PFSK-1 (cell line): ENCODE results near the gene TMED8.

Source experiments
- FOXP2 ChIP-seq: optimal IDR thresholded peaks from 2 replicates; pipeline ENCODE3; 2011; ENCODE audit warnings: borderline replicate concordance, control low read depth, inconsistent platforms; ENCODE audit not compliant: insufficient read depth; ENCODE audit errors: extremely low read length, extremely low read depth
- POLR2AphosphoS5 ChIP-seq: IDR thresholded peaks from 2 replicates; pipeline ENCODE4 v1.6.1; 2012; ENCODE audit warnings: low read depth, mild to moderate bottlenecking, control low read depth, low read length, moderate library complexity
- SIN3A ChIP-seq: IDR thresholded peaks from 2 replicates; pipeline ENCODE4 v1.6.1; 2012; ENCODE audit warnings: mild to moderate bottlenecking, low read length, moderate library complexity, borderline replicate concordance; ENCODE audit not compliant: insufficient read depth
- TAF1 ChIP-seq: IDR thresholded peaks from 2 replicates; pipeline ENCODE4 v1.6.1; 2012; ENCODE audit warnings: low read length, control low read depth, borderline replicate concordance; ENCODE audit not compliant: insufficient read depth
- TF ChIP-seq, protein P1 (sequence below), 2 experiments: IDR thresholded peaks; 2 replicates each; pipeline versions ENCODE4 v1.6.1 to v1.8.0; 2011 to 2012; ENCODE audit warnings: low read depth in 2 of 2, low read length in 2 of 2, control low read depth in 1 of 2, inconsistent platforms in 1 of 2, mild to moderate bottlenecking in 1 of 2, moderate library complexity in 1 of 2; ENCODE audit not compliant: insufficient read depth in 1 of 2

TMED8 gene

DNA sequence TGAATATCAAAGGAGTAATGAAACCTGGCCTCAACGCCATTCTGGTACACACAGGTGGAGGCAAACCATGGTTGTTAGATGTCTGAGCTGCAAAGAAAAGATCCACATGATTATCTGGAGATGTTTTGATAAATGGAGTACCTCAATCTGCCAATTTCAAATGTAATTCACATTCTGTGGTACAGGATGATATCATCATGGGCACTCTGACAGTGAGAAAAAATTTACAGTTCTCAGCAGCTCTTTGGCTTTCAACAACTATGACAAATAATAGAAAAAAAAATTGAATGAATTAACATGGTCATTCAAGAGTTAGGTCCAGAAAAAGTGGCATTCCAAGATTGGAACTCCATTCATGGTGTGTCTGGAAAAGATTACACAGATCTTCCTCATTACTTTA is 17.3 kb downstream of the TMED8 start:
- TF ChIP-seq FOXP2: no peak

DNA sequence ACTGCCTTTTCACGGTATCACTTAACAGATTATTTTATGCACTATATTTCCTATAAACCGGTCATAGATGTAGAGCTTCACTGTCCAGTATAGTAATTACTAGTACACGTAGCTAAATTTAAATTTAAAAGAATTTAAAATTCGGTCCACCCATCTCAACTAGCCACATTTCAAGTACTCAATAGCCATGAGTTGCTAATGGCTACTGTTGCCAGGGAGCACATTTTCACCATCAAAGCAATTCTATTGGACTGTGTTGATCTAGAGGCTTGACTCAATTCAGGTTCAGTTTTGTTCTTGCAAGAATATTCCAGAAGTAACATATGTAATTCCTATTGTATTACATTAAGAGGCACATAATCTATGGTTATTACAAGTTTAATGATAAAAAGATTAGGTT is 20.0 kb downstream of the TMED8 start:
- no peak for TF ChIP-seq POLR2AphosphoS5
- no peak for TF ChIP-seq FOXP2
- TF ChIP-seq, protein P1, sequence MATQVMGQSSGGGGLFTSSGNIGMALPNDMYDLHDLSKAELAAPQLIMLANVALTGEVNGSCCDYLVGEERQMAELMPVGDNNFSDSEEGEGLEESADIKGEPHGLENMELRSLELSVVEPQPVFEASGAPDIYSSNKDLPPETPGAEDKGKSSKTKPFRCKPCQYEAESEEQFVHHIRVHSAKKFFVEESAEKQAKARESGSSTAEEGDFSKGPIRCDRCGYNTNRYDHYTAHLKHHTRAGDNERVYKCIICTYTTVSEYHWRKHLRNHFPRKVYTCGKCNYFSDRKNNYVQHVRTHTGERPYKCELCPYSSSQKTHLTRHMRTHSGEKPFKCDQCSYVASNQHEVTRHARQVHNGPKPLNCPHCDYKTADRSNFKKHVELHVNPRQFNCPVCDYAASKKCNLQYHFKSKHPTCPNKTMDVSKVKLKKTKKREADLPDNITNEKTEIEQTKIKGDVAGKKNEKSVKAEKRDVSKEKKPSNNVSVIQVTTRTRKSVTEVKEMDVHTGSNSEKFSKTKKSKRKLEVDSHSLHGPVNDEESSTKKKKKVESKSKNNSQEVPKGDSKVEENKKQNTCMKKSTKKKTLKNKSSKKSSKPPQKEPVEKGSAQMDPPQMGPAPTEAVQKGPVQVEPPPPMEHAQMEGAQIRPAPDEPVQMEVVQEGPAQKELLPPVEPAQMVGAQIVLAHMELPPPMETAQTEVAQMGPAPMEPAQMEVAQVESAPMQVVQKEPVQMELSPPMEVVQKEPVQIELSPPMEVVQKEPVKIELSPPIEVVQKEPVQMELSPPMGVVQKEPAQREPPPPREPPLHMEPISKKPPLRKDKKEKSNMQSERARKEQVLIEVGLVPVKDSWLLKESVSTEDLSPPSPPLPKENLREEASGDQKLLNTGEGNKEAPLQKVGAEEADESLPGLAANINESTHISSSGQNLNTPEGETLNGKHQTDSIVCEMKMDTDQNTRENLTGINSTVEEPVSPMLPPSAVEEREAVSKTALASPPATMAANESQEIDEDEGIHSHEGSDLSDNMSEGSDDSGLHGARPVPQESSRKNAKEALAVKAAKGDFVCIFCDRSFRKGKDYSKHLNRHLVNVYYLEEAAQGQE (IDR thresholded peaks at IDR 0.05; ENCODE audit: insufficient read depth in 1 of 2, low read depth in 2 of 2, low read length in 2 of 2): no peak
- no peak for TF ChIP-seq TAF1
- TF ChIP-seq SIN3A: no peak

DNA sequence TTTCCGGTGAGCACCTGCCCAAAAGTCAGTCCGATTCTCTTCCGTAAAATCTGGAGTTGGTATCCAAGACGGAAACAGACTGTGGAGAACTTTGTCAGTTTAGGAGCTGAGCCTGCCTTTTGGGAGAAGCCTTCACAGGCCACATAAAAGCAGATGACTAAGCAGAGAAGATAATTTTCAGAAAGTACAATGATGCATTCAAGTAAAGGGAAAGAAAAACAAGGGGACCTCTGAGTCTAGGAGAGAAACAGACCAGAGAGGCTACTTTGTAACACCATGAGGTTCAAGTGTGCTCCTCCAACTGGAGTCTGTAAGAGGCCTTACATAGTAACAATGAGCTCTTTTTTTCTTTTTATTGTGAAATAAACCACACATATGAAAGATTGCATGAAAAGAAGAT is 21.1 kb downstream of the TMED8 start:
- TF ChIP-seq, protein P1 (IDR thresholded peaks at IDR 0.05; ENCODE audit: insufficient read depth in 1 of 2, low read depth in 2 of 2, low read length in 2 of 2): no peak
- TF ChIP-seq FOXP2: no peak
- no peak for TF ChIP-seq SIN3A
- no peak for TF ChIP-seq TAF1
- no peak for TF ChIP-seq POLR2AphosphoS5

DNA sequence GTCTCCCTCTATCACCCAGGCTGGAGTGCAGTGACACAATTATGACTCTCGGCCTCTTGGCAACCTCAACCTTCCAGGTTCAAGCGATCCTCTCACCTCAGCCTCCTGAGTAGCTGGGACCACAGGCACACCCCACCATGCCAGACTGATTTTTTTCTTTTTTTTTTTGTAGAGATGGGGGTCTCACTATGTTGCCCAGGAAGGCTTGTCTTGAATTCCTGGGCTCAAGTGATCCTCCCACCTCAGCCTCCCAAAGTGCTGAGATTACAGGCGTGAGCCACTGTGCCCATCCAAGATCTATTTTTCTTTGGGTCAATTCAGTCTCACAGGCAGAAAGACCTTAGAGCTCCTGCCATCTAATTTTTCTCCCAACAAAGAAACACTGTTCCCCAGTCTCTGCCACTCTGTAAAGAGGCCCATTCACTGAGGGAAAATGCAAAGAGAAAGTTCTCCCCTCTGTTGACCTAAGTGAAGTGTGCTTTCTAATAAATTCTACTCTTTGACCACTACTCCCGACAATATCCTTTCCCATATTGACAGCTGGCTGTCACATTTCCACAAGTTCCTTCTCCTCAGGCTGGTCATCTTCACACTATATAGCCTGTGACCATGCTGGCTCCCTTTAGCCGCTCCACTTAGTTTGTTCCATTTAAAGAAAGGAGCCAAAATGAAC is 23.3 kb downstream of the TMED8 start:
- TF ChIP-seq TAF1 (no peak), POLR2AphosphoS5 (no peak), FOXP2 (no peak), SIN3A (no peak)
- TF ChIP-seq, protein P1 (IDR thresholded peaks at IDR 0.05; ENCODE audit: insufficient read depth in 1 of 2, low read depth in 2 of 2, low read length in 2 of 2): no peak

DNA sequence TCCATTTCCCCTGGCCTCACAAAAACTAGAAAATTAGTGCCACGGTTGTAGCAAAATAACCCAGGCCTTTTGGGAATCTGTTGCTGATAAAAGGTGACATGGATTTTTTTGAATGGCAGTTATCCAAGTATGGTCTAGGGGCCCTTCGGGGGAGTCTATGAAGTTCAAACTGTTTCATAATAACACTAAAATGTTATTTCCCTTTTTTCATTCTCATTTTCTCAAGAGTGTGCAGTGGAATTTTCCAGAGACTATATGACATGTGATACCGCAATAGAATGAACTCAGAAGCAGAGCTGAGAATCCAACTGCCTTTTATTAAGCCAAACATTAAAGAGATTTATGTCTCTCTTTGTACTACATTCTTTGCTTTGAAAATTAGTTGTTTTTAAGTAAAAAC is 29.1 kb downstream of the TMED8 start:
- no peak for TF ChIP-seq FOXP2
- TF ChIP-seq SIN3A: no peak
- TF ChIP-seq TAF1: no peak
- TF ChIP-seq, protein P1 (IDR thresholded peaks at IDR 0.05; ENCODE audit: insufficient read depth in 1 of 2, low read depth in 2 of 2, low read length in 2 of 2): no peak
- TF ChIP-seq POLR2AphosphoS5: no peak
